DND-41 (cell line): Measurements from ENCODE around the gene SNX2.
"Not testable (repeated sequence)": the region's sequence is repeated elsewhere in the genome, so short reads cannot be mapped to it uniquely, and the experiment has no call there.

Experiments
- ATAC-seq: fragments of 200-7000 bp; cut with Tn5 transposase; 3 replicates; pipeline ENCODE4 v1.9.1; 2021; ENCODE audit warnings: low read depth; ENCODE audit not compliant: insufficient read depth
- DNase-seq: peaks from one replicate; pipeline ENCODE4 v3.0.0-alpha.2; 2020
- H2AFZ ChIP-seq: 2 replicates; pipeline ENCODE4 v1.6.0; 2012; ENCODE audit warnings: low read depth, low read length
- H3K27ac ChIP-seq: 2 replicates; pipeline ENCODE4 v1.5.1; 2012; ENCODE audit warnings: low read length, inconsistent platforms
- H3K27me3 ChIP-seq: fragments of 200-600 bp; sonication (generic); 2 replicates; pipeline ENCODE4 v1.6.0; 2012; ENCODE audit warnings: low read length, mild to moderate bottlenecking, inconsistent platforms; ENCODE audit not compliant: insufficient read depth, poor library complexity
- H3K36me3 ChIP-seq: 2 replicates; pipeline ENCODE4 v1.5.1; 2012; ENCODE audit warnings: low read length, inconsistent platforms; ENCODE audit not compliant: insufficient read depth
- H3K4me1 ChIP-seq: 2 replicates; pipeline ENCODE4 v1.5.1; 2012; ENCODE audit warnings: mild to moderate bottlenecking, low read length; ENCODE audit not compliant: insufficient read depth
- H3K4me2 ChIP-seq: 2 replicates; pipeline ENCODE4 v1.6.0; 2012; ENCODE audit warnings: mild to moderate bottlenecking, moderate library complexity, low read length, inconsistent platforms; ENCODE audit not compliant: insufficient read depth
- H3K4me3 ChIP-seq, 2 experiments: fragments of 200-600 bp in 1 of 2; shearing (Covaris generic) in 1 of 2; 2 replicates each; pipeline ENCODE4 v1.5.1; 2012 to 2016; ENCODE audit warnings: inconsistent platforms in 2 of 2, low read length in 2 of 2, mild to moderate bottlenecking in 2 of 2, low read depth in 1 of 2, moderate library complexity in 1 of 2
- H3K79me2 ChIP-seq: 2 replicates; pipeline ENCODE4 v1.6.0; 2012; ENCODE audit warnings: low read length, inconsistent platforms; ENCODE audit not compliant: insufficient read depth
- H3K9ac ChIP-seq: 2 replicates; pipeline ENCODE4 v1.6.0; 2012; ENCODE audit warnings: low read depth, mild to moderate bottlenecking, inconsistent platforms, low read length, moderate library complexity
- H3K9me3 ChIP-seq: 2 replicates; pipeline ENCODE4 v1.5.1; 2012; ENCODE audit warnings: low read length, moderate library complexity, mild to moderate bottlenecking, inconsistent platforms; ENCODE audit not compliant: insufficient read depth, severe bottlenecking
- H4K20me1 ChIP-seq: 2 replicates; pipeline ENCODE4 v1.6.0; 2012; ENCODE audit warnings: low read length; ENCODE audit not compliant: insufficient read depth
- EZH2 ChIP-seq: IDR thresholded peaks from 3 replicates; pipeline ENCODE4 v1.6.1; 2012; ENCODE audit warnings: borderline replicate concordance, low read depth, mild to moderate bottlenecking, moderate library complexity, low read length, inconsistent platforms; ENCODE audit not compliant: severe bottlenecking
- TF ChIP-seq, protein P1 (sequence below): IDR thresholded peaks from 2 replicates; pipeline ENCODE4 v1.5.1; 2012; ENCODE audit warnings: borderline replicate concordance, low read length, moderate library complexity, mild to moderate bottlenecking; ENCODE audit not compliant: poor library complexity, severe bottlenecking; ENCODE audit errors: extremely low read depth

SNX2 gene

DNA sequence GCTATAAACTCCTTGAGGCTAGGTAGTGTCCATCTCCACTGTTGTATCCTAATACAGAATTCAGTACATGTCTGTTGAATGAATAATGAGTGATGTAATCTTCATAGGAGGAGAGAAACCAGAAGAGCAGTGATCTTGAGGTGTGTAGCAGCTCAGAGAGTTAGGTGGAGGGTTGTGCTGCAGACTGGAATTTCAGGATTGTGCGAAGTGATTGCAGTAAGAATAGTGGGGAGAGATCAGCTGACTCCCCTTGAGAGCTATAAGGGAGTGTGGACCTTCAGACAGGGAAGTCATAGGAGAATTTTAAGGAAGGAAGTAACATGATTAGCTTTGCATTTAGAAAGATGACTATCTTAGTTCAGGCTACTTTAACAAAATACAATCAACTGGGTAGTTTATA is 74.9 kb downstream of the SNX2 start:
- no peak for ATAC-seq
- Histone ChIP-seq H3K36me3 (no peaks in the 10 kb centered on the region), H3K27me3 (no peaks in the 10 kb centered on the region), H3K4me1 (no peaks in the 10 kb centered on the region), H3K79me2 (no peaks in the 10 kb centered on the region), H3K27ac (no peak overlapping the region), H3K4me2 (no peak overlapping the region), H3K9ac (no peak overlapping the region), H3K9me3 (no peaks in the 10 kb centered on the region), H3K4me3 (no peak overlapping the region), H2AFZ (no peak overlapping the region), H4K20me1 (no peaks in the 10 kb centered on the region)
- TF ChIP-seq, protein P1, sequence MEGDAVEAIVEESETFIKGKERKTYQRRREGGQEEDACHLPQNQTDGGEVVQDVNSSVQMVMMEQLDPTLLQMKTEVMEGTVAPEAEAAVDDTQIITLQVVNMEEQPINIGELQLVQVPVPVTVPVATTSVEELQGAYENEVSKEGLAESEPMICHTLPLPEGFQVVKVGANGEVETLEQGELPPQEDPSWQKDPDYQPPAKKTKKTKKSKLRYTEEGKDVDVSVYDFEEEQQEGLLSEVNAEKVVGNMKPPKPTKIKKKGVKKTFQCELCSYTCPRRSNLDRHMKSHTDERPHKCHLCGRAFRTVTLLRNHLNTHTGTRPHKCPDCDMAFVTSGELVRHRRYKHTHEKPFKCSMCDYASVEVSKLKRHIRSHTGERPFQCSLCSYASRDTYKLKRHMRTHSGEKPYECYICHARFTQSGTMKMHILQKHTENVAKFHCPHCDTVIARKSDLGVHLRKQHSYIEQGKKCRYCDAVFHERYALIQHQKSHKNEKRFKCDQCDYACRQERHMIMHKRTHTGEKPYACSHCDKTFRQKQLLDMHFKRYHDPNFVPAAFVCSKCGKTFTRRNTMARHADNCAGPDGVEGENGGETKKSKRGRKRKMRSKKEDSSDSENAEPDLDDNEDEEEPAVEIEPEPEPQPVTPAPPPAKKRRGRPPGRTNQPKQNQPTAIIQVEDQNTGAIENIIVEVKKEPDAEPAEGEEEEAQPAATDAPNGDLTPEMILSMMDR: no peak
- TF ChIP-seq EZH2: no peak
- DNase-seq: no peak

DNA sequence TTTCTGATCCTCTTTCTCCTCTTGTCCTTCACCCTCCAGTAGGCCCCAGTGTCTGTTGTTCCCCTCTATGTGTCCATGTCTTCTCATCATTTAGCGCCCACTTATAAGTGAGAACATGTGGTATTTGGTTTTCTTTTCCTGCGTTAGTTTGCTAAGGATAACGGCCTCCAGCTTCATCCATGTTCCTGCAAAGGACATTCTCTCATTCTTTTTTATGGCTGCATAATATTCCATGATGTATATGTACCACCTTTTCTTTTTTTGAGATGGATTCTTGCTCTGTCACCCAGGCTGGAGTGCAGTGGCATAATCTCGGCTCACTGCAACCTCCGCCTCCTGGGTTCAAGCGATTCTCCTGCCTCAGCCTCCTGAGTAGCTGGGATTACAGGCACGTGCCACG is 82.7 kb downstream of the SNX2 start:
- not testable (repeated sequence) for H3K27me3 ChIP-seq, H3K79me2 ChIP-seq, H3K36me3 ChIP-seq, H4K20me1 ChIP-seq, H3K9me3 ChIP-seq, DNase-seq, H3K4me1 ChIP-seq, H3K27ac ChIP-seq, H2AFZ ChIP-seq, H3K9ac ChIP-seq, ATAC-seq, H3K4me2 ChIP-seq, H3K4me3 ChIP-seq

DNA sequence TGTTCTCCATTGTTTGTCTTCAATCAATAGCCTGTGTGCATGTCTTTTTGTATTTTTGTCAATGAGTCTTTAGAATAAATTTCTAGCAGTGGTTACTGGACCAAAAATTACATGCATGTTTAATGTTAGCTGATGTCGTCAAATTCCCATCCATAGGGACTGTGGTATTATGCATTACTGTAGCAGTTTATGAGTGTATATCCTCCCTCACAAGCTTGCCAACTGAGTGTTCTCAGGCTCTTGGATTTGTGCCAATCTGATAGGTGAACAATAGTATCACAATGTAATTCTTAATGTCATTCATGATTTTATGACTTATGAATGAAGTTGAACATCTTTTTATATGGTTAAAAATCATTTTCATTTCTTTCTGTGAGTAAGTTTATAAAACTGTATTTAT is 83.6 kb downstream of the SNX2 start:
- Histone ChIP-seq H2AFZ (no peak overlapping the region), H3K27ac (no peak overlapping the region), H3K4me1 (no peaks in the 10 kb centered on the region), H3K9me3 (no peaks in the 10 kb centered on the region), H4K20me1 (no peaks in the 10 kb centered on the region), H3K27me3 (no peaks in the 10 kb centered on the region), H3K79me2 (no peaks in the 10 kb centered on the region), H3K4me2 (no peak overlapping the region), H3K9ac (no peak overlapping the region), H3K36me3 (no peaks in the 10 kb centered on the region), H3K4me3 (no peak overlapping the region)
- no peak for ATAC-seq
- no peak for TF ChIP-seq EZH2
- TF ChIP-seq, protein P1: no peak
- no peak for DNase-seq

DNA sequence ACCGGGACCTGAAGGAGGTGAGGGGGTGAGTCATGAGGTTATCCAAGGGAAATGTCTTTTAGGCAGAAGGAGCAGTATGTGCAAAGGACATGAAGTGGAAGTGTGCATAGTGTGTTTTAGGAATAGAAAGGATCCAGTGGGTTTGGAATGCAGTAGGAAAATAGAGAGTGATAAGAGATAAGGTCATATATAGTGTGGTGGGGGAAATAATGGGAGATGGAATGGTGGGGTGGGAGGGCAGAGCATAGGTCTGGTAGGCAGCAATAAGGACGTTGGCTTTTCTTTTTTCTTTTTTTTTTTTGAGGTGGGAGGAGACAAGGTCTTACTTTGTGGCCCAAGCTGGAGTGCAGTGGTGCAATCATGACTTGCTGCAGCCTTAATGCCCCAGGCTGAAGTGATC is 88.4 kb downstream of the SNX2 start:
- Histone ChIP-seq H3K27ac (no peak overlapping the region), H3K4me2 (no peak overlapping the region), H3K27me3 (no peaks in the 10 kb centered on the region), H4K20me1 (no peaks in the 10 kb centered on the region), H3K9me3 (no peaks in the 10 kb centered on the region), H3K9ac (no peak overlapping the region), H3K4me1 (no peaks in the 10 kb centered on the region), H2AFZ (no peak overlapping the region), H3K79me2 (no peaks in the 10 kb centered on the region), H3K36me3 (no peaks in the 10 kb centered on the region), H3K4me3 (no peak overlapping the region)
- no peak for TF ChIP-seq EZH2
- TF ChIP-seq, protein P1: no peak
- DNase-seq (no peak), ATAC-seq (no peak)
